Activated CD4-positive, alpha-beta T cell treated with anti-CD3 and anti-CD28 coated beads for 4 hours (primary cell): ENCODE data around the gene RYR1.
"Not testable (repeated sequence)": the region's sequence is repeated elsewhere in the genome, so short reads cannot be mapped to it uniquely, and the experiment has no call there.

ENCODE experiments used
- DNase-seq, 2 donors: peaks; one replicate each; pipeline ENCODE4 v3.0.0-alpha.2; 2020

RYR1 gene

GRCh38 chr19:38577826-38578225, 144.3 kb downstream of the RYR1 start:
- no peak for DNase-seq

GRCh38 chr19:38579304-38579703, 145.8 kb downstream of the RYR1 start:
- DNase-seq = not testable (repeated sequence)

GRCh38 chr19:38580080-38580479, 146.6 kb downstream of the RYR1 start:
- DNase-seq = no peak

- DNase-seq = no peak
Observed at GRCh38 chr19:38583219-38583984, 149.9 kb downstream of the RYR1 start.

- DNase-seq = no peak
Observed at GRCh38 chr19:38583985-38584305, 150.5 kb downstream of the RYR1 start.

GRCh38 chr19:38587562-38587961, 154.1 kb downstream of the RYR1 start:
- no peak for DNase-seq

GRCh38 chr19:38588041-38588440, 154.6 kb downstream of the RYR1 start:
- DNase-seq = no peak

GRCh38 chr19:38592940-38593339, 159.4 kb downstream of the RYR1 start:
- DNase-seq = no peak

- peak; percentile 13 to 14 for DNase-seq
Observed at GRCh38 chr19:38596057-38596981, 162.8 kb downstream of the RYR1 start.

GRCh38 chr19:38597075-38597474, 163.6 kb downstream of the RYR1 start:
- DNase-seq = no peak

GRCh38 chr19:38599722-38600121, 166.2 kb downstream of the RYR1 start:
- no peak for DNase-seq

- not testable (repeated sequence) for DNase-seq
Observed at GRCh38 chr19:38602856-38603255, 169.4 kb downstream of the RYR1 start.

GRCh38 chr19:38606131-38606530, 172.6 kb downstream of the RYR1 start:
- DNase-seq = no peak

GRCh38 chr19:38614289-38614688, 180.8 kb downstream of the RYR1 start:
- no peak for DNase-seq

GRCh38 chr19:38615007-38615581, 181.6 kb downstream of the RYR1 start:
- DNase-seq = no peak

GRCh38 chr19:38616265-38616664, 182.8 kb downstream of the RYR1 start:
- no peak for DNase-seq

GRCh38 chr19:38617283-38617763, 183.8 kb downstream of the RYR1 start:
- no peak for DNase-seq

GRCh38 chr19:38617764-38618589, 184.5 kb downstream of the RYR1 start, which contains the start of gene MAP4K1:
Gene MAP4K1, minus strand, starts transcription at chr19:38617953. Its CDS starts 58 bp downstream, at chr19:38617895.
- peak; percentile 56 to 62 for DNase-seq

GRCh38 chr19:38618590-38619360, 185.3 kb downstream of the RYR1 start, which contains the start of gene EIF3K:
Gene EIF3K, plus strand, starts transcription at chr19:38619188. Its CDS starts 81 bp downstream, at chr19:38619269.
- peak; percentile 94 to 98 for DNase-seq

GRCh38 chr19:38619361-38620174, 186.1 kb downstream of the RYR1 start:
- DNase-seq = no peak

- DNase-seq = no peak
Observed at GRCh38 chr19:38624822-38625221, 191.3 kb downstream of the RYR1 start.
